Astrocyte (in vitro differentiated cells and primary cell): Measurements from ENCODE around the gene ASH1L.

ENCODE experiments used
- EZH2 ChIP-seq: IDR thresholded peaks from 2 replicates; pipeline ENCODE4 v1.6.1; 2012; ENCODE audit warnings: mild to moderate bottlenecking, low read length, inconsistent platforms; ENCODE audit not compliant: insufficient read depth
- TF ChIP-seq, protein P1 (sequence below): IDR thresholded peaks from 2 replicates; pipeline ENCODE4 v1.5.1; 2011; ENCODE audit warnings: low read depth, mild to moderate bottlenecking, inconsistent platforms, low read length, moderate library complexity; ENCODE audit not compliant: insufficient read depth

DNA sequence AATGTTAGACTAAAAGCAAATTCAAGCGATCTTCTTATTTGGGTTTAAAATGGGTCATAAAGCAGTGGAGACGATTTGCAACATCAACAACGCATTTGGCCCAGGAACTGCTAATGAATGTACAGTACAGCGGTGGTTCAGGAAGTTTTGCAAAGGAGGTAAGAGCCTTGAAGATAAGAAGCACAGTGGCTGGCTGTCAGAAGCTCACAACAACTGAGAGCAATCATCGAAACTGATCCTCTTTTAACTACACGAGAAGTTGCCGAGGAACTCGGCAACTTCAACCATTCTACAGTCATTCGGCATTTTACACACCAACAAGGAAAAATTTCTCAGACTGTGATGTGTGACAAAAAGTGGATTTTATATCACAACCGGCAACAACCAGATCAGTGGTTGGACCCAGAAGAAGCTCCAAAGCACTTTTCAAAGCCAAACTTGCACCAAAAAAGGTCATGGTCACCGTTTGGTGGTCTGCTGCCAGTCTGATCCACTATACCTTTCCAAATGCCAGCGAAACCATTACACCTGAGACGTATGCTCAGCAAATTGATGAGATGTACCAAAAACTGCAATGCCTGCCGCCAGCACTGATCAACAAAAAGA, 47.9 kb downstream of the ASH1L start:
- TF ChIP-seq, protein P1, sequence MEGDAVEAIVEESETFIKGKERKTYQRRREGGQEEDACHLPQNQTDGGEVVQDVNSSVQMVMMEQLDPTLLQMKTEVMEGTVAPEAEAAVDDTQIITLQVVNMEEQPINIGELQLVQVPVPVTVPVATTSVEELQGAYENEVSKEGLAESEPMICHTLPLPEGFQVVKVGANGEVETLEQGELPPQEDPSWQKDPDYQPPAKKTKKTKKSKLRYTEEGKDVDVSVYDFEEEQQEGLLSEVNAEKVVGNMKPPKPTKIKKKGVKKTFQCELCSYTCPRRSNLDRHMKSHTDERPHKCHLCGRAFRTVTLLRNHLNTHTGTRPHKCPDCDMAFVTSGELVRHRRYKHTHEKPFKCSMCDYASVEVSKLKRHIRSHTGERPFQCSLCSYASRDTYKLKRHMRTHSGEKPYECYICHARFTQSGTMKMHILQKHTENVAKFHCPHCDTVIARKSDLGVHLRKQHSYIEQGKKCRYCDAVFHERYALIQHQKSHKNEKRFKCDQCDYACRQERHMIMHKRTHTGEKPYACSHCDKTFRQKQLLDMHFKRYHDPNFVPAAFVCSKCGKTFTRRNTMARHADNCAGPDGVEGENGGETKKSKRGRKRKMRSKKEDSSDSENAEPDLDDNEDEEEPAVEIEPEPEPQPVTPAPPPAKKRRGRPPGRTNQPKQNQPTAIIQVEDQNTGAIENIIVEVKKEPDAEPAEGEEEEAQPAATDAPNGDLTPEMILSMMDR: no peak
- no peak for TF ChIP-seq EZH2
